ENCODE data around the gene INPP5J.
A peak's percentile ranks its signal among the peaks of the same experiment; 100 is the strongest.

The INPP5J gene

DNA sequence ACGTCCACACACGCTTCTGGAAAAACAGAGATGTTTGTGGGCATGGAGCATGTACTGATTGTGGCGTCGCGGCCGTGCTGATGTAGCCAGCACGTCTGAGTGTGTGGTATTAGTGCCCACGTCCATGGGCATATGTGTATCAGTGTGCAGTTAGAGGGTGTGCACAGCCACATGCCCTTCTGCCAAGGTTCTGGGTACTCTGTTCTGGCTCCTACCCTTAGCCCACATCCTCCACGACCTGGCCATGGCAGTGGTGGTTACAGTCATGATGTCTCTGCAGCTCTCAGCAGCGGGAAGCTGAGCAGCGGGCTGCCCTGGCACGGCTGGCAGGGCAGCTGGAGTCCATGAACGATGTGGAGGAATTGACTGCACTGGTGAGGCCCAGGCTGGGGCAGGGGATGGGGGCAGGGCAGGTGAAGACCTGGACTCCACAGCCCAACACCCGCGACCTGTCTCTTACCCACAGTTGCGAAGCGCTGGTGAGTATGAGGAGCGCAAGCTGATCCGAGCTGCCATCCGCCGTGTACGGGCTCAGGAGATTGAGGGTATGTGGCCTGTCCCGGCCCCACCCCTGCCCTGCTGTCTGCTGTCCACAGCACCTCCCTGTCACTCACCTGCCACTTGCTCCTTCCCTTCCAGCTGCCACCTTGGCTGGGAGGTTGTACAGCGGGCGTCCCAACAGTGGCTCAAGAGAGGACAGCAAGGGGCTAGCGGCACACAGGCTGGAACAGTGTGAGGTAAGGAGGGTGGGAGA lies 34.4 kb upstream of the INPP5J start:
- H3K4me3 ChIP-seq (ENCODE audit: low read depth, low read length) = no peak overlapping the region
- no peak for DNase-seq (ENCODE audit: low read depth)
- TF ChIP-seq, protein P1, sequence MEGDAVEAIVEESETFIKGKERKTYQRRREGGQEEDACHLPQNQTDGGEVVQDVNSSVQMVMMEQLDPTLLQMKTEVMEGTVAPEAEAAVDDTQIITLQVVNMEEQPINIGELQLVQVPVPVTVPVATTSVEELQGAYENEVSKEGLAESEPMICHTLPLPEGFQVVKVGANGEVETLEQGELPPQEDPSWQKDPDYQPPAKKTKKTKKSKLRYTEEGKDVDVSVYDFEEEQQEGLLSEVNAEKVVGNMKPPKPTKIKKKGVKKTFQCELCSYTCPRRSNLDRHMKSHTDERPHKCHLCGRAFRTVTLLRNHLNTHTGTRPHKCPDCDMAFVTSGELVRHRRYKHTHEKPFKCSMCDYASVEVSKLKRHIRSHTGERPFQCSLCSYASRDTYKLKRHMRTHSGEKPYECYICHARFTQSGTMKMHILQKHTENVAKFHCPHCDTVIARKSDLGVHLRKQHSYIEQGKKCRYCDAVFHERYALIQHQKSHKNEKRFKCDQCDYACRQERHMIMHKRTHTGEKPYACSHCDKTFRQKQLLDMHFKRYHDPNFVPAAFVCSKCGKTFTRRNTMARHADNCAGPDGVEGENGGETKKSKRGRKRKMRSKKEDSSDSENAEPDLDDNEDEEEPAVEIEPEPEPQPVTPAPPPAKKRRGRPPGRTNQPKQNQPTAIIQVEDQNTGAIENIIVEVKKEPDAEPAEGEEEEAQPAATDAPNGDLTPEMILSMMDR (IDR thresholded peaks at IDR 0.05; ENCODE audit: low read depth, low read length, missing control alignments) = no peak

DNA sequence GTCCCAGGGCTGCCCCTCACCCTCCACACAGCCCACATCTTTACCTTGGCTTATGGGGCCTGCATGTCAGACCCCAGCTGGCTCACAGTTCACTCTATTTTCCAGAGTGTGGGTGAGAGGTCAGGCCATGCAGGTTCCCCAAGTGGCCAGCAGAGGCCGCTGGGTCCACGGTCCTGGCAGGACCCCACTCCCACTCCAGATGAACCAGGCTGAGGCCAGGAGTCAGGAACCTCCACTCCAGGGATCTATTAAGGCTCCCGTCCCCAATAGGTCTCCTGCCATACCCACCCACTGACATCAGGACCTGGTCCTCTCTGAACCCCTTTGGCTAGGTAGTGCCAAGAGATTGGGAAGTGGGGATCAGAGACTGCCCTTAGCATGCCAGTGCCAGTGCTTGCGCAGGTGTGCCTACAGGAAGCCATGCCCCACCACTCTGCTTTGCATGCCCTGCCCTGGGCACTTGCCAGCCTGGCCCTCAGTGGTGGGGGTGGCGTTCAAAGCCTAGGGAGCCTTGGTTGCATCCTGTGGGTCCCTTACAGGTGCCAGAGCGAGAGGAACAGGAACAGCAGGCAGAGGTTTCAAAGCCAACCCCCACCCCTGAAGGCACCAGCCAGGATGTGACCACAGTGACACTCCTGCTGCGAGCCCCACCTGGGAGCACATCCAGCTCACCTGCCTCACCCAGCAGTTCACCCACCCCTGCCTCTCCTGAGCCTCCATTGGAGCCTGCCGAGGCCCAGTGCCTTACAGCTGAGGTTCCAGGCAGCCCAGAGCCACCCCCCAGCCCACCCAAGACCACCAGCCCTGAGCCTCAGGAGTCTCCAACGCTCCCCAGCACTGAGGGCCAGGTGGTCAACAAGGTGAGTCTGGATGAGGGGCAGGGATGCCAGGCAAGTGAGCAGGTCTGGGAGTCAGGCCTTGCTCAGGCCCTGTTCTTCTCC lies 33.3 kb upstream of the INPP5J start:
- H3K4me3 ChIP-seq (ENCODE audit: low read depth, low read length) = no peak overlapping the region
- no peak for DNase-seq (ENCODE audit: low read depth)
- TF ChIP-seq, protein P1 (IDR thresholded peaks at IDR 0.05; ENCODE audit: low read depth, low read length, missing control alignments) = peak; percentile 87

DNA sequence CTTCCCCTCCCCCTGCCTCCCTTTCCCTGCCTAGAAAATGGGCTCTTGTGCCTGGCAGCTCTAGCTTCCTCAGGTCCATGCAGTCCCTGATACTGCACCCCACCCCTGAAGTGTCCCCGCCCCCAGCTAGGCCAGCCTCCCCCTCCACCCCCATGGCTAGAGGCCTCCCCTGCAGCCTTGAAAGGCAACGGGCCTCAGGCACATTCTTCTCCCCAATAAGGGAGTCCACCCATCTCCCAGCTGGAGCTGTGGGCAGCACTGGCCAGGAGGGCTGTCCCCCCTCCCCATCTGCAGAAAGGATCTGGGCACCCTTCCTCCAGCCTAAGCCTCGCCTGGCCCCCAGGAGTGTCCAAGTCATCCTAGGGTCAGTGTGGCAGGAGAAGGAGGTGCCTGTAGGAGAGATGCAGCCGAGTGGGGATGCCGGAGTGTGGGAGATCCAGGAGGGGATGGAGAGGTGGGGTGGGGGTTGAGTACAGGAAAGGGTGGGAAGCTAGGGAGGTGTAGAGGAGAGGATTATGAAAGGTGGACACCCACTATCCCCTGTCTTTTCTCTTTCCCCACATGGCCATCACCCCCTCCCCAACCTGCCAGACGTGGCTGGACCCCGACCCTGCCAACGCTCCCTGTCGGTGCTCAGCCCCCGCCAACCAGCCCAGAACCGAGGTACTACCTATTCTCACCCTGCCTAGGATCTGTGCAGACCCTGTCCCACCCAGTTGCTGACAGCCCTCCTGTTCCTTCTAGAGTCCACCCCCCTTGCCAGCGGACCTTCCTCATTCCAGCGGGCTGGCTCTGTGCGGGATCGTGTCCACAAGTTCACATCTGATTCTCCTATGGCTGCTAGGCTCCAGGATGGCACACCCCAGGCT lies 32.3 kb upstream of the INPP5J start:
- TF ChIP-seq, protein P1 (IDR thresholded peaks at IDR 0.05; ENCODE audit: low read depth, low read length, missing control alignments) = no peak
- no peak overlapping the region for H3K4me3 ChIP-seq (ENCODE audit: low read depth, low read length)
- no peak for DNase-seq (ENCODE audit: low read depth)

DNA sequence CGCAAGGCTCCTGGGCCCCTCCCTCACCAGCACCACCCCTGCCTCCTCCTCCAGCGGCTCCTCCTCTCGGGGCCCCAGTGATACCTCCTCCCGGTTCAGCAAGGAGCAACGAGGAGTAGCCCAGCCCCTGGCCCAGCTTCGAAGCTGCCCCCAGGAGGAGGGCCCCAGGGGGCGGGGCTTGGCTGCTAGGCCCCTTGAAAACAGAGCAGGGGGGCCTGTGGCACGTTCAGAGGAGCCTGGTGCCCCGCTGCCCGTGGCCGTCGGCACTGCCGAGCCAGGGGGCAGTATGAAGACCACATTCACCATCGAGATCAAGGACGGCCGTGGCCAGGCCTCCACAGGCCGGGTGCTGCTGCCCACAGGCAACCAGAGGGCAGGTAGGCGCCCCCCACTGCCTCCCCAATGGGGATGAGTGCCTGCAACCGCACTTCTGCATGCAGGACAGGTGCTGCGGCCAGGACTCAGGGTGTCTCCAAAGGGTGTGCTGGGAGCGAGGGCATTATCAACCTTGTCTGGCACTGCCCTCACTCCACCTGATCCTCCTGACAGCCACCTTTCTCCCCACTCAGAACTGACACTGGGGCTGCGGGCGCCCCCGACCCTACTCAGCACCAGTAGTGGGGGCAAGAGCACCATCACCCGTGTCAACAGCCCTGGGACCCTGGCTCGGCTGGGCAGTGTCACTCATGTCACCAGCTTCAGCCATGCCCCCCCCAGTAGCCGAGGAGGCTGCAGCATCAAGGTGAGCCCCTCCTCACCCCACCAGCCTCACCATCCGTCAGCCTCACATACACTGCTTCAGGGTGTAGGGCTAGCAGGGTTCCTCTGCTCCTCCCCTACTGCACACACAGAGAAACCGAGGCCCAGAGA lies 31.4 kb upstream of the INPP5J start:
- TF ChIP-seq, protein P1 (IDR thresholded peaks at IDR 0.05; ENCODE audit: low read depth, low read length, missing control alignments) = no peak
- no peak for DNase-seq (ENCODE audit: low read depth)
- no peak overlapping the region for H3K4me3 ChIP-seq (ENCODE audit: low read depth, low read length)

DNA sequence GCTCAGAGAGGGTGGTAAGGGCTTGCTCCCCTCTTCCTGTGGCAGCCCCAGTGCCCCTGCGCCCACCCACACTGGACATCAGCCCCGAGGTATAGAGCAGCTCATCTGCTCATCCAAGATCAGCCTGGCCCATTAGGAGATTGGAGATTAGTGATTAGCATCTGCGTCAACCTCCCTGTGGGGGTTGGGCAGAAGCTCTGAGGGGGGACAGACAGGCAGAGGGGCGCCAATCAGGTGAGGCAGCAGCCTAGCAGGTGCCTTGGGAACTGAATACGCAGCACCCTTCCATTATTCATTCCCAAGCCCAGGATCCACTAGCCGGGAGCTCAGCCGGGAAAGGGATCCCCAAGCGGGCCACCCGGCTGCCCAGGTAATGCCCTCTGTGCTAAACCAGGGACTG lies 30.6 kb upstream of the INPP5J start:
- no peak overlapping the region for H3K4me3 ChIP-seq (ENCODE audit: low read depth, low read length)
- TF ChIP-seq, protein P1 (IDR thresholded peaks at IDR 0.05; ENCODE audit: low read depth, low read length, missing control alignments) = no peak
- no peak for DNase-seq (ENCODE audit: low read depth)
